GM19463 (cell line): ENCODE measurements around the gene REEP3.
"Not testable (repeated sequence)": the region's sequence is repeated elsewhere in the genome, so short reads cannot be mapped to it uniquely, and the experiment has no call there.

ENCODE experiments used
- ATAC-seq: cut with Tn5 transposase; IDR thresholded peaks from one replicate; pipeline ENCODE4 v1.9.1; 2021; ENCODE audit warnings: mild to moderate bottlenecking, moderate library complexity; ENCODE audit not compliant: unreplicated experiment

Gene REEP3

DNA sequence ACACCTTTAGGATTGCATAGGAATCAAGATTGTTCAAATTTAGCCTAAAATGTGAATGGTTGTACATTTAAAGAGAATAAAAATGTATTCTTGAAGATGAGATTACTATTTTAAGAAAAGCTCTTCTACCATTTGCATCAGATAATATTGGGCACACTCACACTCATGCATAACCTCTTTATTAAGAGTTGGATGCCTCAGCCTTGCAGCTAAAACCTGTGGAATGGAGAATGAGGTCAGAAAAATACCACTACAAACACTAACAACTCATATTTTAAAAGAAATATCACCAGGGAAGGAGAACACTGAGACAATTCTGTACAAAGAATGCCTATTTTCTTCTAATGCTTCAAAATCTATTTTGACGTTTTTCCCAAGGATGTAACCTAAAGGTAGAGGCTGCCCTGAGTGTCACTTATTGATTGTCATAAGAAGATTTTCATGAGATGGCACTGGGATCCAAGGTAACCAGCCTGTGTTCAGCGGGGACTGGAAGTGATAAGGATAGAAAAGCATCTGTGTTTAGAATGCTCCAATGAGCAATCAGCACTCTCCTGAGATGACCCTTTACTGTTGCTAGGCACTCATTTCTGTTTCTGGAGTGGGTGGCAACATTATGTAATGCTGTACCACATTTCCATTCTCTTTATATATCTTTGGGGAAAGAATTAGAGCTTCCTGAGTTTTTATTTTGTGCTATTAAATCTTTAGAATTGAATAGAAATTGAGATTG is 26.6 kb downstream of the REEP3 start:
- ATAC-seq: no peak

DNA sequence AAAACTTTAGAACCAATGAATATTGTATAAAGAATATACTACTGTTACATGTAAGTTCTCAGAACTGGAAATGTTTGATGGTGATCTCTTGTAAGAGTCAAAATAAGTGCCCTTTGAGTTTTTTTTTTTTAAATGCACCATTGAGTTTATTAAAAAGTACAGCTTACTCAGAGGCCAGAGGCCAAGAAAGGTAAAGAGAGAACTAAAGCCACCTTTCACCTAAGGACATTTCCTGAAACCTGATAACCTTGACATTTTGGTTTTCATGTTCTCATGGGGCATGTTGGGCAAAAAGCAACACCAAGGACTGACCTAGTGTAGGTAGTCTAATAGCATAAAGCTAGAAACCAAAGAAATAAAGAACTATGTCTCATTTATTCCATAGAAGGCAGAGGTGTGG is 27.7 kb downstream of the REEP3 start:
- no peak for ATAC-seq

DNA sequence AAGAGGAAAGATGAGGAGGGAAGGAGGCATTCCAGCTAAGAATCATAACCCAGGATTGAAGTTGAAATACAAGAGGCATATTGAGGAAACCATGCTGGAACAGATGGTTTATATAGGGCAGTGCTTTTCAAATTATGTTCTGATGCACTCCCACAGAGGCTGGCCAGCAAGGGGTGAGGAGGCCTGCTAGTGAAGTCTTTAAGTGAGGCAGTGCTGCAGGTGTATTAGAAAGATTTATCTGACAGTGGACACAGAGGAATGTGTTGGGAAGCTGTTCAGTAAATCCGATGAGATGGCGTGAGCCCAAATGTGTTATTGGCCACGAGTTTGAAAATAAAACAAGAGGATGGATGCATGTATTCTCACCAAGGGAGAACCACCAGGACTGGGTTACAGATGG is 28.6 kb downstream of the REEP3 start:
- no peak for ATAC-seq

DNA sequence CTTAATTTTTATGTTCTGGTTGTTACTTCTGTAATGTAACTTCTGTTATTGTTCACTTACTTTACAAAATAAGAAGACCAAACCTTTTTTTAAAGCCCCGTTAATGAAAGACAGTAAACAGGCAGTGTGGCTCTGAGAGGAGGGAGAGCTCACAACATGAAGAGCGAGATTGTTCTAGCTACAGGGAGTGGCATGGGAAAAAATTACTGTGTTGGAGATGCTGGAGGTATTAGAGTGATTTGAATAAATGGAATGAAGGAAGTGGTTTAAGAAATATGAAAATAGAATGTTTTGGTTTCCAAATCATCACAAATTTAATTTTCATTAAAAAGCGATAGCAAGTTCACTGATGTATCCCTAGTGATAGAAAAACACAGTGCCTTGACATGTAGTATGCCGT is 31.8 kb downstream of the REEP3 start:
- no peak for ATAC-seq

DNA sequence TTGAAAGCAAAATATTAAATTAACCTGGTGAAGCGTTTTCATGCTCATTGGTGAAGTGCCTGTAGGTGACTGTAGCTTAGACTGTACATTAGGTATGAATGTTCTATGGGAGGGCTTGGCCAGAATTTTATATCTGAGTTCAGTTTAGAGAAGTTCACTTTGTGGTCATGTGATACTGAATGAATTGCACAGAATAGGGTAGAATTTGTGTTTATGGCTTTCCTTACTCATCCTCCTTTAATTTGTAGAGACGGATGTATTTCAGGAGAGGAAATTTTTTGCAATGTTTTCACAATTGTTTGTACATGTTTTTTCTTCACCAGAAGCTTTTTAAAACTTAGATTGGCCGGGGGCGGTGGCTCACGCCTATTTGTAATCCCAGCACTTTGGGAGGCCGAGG is 32.3 kb downstream of the REEP3 start:
- no peak for ATAC-seq

DNA sequence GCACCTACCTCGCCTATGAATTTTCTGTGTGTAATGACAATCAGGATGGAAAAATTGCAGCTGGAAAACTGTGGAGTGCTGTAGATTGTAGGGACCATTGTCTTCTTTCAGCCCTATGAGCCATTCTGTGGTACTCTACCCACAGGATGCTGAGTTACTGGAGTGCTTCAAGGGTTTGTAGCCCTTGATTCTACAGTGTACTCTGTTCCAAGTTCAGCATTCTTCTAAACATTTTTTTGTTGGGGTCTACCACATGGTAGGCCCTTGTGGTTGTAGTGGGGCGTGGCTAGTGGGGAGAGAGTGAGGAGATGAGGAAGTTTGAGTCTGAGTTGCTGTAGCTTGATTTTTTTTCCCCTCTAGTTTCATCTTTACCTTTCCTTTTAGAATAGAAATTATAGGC is 33.5 kb downstream of the REEP3 start:
- ATAC-seq: no peak

DNA sequence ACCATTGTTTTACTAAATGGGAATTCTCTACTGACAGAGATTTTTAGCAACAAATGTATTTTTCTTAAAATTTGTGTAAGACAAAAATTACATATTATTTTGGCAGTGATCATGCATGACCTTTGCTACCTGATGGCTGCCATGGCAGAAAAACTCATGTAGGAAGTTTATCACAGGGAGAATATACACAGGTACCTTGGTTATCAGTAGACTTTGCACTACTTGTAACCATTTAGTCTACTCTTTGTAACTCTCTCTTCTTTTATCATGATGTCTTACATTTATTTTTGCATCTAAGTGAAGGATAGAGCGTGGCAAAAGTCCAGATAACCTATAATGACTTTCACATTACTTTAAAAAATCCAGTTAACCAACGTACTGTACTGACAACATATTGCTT is 34.1 kb downstream of the REEP3 start:
- ATAC-seq: no peak

DNA sequence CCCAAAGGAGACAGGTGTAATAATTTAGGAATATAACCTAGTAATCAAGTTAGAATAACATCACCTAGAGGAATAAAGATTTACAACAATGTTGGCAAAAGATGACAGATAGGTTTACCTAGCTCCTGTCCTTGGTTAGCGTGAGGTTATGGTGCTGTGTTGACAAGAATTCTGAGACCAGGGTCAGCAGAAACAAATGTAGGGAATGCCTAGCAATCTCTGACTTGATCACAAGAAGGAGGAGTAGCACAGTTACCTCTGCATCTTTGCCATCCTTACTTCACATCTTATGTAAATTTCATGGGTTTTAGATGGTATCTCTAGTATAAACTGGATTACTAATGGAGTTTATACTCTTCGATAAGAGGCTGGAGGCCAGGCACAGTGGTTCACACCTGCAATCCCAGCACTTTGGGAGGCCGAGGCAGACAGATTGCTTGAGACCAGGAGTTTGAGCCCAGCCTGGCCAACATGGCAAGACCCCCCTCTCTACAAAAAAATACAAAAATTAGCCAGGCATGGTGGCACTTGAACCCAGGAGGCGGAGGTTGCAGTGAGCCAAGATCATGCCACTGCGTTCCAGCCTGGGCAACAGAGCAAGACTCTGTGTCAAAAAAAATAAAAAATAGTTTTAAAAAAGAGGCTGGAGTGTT is 37.1 kb downstream of the REEP3 start:
- no peak for ATAC-seq

DNA sequence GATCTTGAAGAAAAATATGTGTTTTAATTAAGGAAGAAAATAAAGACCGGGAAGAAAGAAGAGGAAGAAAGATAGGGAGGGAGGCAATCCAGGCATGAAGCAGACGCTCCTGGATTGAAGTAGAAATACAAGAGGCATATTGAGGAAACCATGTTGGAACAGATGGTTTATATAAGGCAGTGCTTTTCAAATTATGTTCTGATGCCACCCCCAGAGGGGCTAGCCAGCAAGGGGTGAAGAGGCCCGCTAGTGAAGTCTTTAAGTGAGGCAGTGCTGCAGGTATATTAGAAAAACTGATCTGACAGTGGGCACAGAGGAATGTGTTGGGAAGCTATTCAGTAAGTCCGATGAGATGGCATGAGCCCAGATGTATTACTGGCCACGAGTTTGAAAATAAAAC is 40.1 kb downstream of the REEP3 start:
- ATAC-seq: no peak

DNA sequence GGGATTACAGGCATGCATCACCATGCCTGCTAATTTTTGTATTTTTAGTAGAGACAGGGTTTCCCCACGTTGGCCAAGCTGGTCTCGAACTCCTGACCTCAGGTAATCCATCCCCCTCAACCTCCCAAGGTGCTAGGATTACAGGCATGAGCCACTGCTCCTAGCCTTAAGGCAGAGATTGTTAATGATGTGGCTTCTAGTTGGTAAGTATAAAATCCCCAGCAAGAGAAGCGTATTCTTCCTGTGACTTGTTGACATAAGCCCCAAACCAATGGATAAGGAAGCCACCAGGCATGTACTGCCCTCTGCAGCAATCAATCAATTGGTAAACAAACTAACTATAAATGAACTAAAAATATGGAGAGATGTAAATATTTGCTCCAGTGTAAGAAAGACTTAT is 41.2 kb downstream of the REEP3 start:
- ATAC-seq: no peak

DNA sequence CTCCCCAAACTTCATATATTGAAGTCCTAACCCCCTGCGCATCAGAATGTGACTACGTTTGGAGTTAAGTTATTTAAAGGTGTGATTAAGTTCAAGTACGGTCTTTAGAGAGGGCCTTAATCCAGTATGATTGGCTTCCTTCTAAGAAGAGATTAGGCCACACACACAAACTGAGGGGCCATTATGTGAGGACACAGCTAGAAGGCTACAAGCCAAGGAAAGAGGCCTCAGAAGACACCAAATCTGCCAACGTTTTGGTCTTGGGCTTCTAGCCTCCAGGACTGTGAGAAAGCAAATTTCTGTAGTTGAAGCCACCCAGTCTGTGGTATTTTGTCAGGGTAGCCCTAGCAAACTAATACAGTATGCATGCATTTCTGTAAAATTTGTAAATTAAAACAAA is 41.7 kb downstream of the REEP3 start:
- no peak for ATAC-seq

DNA sequence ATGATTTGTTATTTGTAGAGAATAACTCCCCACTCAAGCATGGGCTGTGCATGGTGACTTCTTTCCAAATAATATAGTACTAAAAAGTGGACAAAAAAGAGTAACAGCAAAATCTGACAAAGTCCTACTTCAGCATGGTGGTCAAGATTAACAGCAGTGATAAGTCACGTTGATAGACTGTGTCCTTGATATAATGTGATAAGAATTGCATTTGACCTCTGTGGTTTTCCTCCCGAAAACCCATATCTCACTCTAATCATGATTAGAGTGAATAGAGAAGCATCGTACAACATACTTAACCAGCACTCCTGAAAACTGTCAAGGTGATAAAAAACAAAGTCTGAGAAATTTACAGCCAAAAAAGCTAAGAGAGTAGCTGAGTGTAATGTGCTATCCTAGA is 42.4 kb downstream of the REEP3 start:
- ATAC-seq: no peak

DNA sequence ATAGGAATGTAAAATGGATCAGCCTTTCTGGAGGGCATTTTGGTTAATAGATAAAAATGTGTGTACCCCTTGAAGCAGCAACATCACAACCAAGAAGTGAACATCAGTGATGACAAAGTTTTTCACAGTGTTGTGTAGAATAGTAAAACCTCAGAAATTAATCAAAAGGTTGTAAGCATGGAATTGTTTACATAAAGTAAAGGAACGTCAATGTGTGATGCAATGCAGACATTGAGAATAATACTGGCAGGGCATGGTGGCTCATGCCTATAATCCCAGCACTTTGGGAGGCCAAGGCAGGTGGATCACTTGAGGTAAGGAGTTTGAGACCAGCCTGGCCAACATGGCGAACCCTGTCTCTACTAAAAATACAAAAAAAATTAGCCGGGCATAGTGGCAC is 43.5 kb downstream of the REEP3 start:
- ATAC-seq: not testable (repeated sequence)

DNA sequence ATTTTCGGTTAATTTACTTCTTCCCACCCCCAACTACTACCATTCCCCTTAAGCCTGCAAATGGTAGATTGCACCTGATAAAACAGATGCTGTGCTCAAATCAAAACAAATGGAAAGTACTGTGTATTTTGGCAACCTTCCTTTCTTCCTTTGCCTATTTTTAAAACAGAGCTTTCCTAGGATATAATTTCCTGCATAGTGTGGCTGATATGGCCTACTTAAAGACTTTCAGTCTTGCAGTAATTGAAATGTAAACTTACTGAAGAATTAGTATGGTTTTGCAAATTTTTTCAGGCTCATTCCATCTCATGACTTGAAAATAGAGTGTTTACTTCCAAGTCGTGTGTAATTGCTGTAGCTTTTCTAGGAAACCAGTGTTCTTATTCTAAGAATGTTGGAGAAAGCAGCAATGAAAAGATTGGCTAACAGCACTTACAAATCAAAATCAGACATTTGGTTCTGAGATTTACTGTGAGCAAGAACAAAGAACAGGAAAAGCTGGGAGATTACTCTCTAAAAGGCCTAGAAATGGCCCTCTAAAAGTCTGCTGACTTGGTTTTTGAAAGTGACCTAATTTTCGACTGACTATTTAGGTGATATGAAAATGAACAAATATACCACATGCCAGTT is 52.0 kb downstream of the REEP3 start:
- no peak for ATAC-seq

DNA sequence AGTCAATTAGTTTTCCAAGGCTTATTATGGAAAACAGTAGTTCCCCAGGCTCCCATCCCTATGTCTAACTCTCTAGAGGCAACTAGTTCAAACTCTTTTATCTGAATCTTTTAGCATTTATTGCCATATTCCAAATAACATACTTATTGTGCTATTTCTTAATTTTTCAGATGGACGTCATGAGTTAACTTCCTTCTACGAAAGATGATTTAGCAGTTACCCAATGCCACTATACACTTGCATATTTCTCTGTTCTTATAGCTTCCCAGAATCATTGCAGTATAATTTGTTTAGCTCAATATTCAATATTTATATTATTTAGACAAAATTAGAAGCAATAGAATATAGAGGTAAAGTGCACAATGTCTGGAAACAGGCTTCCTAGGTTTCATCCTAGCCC is 52.8 kb downstream of the REEP3 start:
- no peak for ATAC-seq

DNA sequence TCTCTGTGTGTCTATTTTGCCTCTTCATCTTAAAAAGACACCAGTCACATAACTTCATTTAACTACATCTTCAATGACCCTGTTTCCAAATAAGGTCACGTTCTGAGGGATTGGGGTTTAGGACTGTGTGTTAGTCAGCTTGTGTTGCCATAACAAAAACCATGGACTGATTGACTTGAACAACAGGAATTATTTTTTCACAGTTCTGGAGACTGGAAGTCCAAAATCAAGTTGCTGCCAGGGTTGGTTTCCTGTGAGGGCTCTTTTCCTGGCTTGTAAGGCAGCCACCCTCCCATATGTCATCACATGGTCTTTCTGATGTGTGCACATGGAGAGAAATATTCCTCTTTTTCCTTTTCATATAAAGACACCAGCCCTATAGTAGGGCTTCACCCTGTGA is 55.3 kb downstream of the REEP3 start:
- no peak for ATAC-seq

DNA sequence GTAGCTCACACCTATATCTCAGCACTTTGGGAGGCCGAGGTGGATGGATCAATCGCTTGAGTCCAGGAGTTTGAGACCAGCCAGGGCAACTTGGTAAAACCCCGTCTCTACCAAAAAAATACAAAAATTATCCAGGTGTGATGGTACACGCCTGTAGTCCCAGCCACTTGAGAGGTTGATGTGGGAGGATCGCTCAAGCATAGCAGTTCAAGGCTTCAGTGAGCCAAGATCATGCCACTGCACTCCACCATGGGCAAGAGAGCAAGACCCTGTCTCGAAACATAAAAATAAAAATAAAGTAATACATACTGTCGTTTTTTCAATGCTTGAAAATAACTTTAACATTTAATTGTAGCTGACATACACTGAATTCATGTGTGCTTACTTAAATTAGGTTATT is 57.3 kb downstream of the REEP3 start:
- ATAC-seq: no peak

DNA sequence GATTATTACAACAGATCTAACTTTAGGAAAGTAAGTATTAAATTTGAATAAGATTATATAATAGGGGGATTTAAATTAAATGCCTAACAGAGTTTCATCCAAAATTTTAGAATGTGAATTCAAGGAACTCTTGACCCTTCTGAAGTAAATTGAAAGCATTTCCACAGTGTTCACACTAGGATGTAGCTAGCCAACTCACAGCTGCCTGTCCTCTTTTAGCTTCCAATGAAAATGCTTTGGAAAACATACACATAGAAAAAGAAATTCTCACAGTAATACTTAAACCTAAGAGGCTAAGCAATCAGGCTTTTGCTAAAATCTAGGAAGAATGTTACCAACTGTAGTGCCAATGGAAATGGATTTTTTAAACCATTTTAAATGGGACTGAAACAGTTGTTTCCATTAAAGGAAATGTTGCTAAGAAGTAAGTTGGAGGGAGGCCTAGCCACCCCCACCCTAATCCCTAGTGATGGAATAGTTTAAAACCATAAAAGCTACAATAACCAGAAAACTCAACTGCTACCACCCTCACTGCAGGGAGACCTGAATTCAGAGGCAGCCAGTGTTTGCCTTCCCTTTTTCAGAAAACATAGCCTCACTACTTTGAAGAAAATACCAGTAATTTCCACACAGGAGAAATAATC is 58.3 kb downstream of the REEP3 start:
- ATAC-seq: no peak

DNA sequence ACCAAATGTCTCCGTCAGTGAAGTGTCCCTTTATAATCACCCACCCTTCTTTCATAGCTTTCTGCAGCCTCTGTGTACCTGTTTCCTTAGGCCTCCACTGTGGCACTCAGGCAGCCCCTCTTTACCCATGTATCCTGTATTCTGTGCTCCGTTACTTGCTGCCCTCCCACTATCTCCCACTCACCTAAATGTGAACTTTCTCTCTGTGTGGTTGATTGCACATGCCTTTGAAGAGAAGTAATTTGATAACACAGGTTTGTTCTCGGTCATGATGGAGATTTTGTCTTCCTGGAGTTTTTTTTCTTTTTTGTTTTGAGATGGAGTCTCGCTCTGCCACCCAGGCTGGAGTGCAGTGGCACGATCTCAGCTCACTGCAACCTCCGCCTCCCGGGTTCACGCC is 61.5 kb downstream of the REEP3 start:
- ATAC-seq: no peak

DNA sequence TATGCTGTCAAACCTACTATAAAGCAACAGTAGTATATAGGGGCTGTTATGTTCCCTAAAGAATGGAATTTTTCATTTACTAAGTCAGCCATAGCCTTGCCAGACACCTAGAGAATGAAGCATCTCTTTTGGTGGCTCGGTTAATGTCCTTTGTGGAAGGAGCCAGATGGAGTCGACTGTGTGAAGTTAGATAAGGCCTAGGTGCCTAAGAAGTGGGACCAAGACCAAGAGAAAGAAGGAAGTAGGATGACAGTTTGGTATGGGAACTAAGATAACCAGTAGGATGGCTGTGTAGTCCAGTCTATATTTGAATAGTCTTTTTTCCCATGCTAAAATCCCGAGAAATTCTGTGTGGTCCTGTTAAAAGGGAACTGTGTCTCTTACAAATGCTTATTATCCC is 62.2 kb downstream of the REEP3 start:
- ATAC-seq: no peak

DNA sequence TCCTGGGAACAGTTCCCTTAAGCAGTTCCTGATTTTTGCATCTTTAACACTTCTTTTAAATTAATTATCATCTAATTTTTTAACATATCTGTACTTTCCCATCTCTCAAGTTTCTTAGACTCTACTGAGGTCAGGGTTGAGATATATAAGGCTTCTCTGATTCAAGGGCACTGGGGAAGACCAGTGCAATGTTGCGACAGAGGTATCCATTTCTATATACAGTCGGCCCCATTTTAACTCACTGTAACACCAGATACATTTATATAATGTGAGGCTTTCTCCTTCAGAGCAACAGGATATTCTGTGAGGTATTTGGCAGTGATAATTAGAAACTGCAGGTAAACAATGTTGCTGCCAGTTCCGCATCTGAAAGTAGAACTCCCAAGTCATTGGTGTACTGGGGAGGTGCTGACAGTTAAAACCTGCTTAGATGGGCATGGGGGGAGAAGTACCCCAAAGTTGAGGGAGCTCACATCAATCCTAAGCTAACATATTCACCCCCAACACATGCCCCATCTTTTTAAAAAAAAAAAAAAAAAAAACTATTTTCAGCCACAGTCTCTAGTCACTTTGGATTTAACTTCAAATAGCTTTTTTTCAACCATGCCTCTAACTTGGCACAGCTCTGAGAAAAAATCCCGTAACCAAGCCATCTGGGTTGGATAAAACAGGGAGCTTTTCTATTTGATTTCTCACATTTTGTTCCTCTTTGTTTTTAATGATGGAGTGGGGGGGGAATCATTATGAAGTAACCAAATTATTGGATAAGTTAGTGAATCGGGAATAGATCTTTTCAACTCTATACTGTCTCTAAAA is 62.9 kb downstream of the REEP3 start:
- ATAC-seq: no peak
